Psoas muscle (tissue), 8 donors: ENCODE measurements around the gene TMEM86B. TPM values are rescaled to one million over a fixed set of nuclear protein-coding genes. Genes with fewer than 3 reads are reported as not detected.

Experiments used
- ATAC-seq, 4 donors: fragments of 200-7000 bp; cut with Tn5 transposase; one replicate each; pipeline ENCODE4 v1.9.1; 2020; ENCODE audit warnings: moderate library complexity in 3 of 4, mild to moderate bottlenecking in 2 of 4
- DNase-seq, 2 donors: peaks; one replicate each; pipeline ENCODE4 v3.0.0-alpha.2; 2020
- H3K27ac ChIP-seq: fragments of 200-600 bp; one replicate; pipeline ENCODE4 v1.8.0; 2022
- H3K27me3 ChIP-seq, 3 donors: fragments of 200-600 bp in 1 of 3; one replicate each; pipeline versions ENCODE4 v1.6.1 to v1.8.0; 2013 to 2022; ENCODE audit warnings: low read length in 2 of 3, mild to moderate bottlenecking in 2 of 3, moderate library complexity in 1 of 3; ENCODE audit not compliant: insufficient read depth in 3 of 3
- H3K36me3 ChIP-seq, 2 donors: fragments of 200-600 bp in 1 of 2; one replicate each; pipeline versions ENCODE4 v1.6.1 to v1.8.0; 2013 to 2022; ENCODE audit warnings: low read depth in 1 of 2, mild to moderate bottlenecking in 1 of 2, moderate library complexity in 1 of 2; ENCODE audit not compliant: insufficient read depth in 1 of 2
- H3K4me1 ChIP-seq: fragments of 200-600 bp; one replicate; pipeline ENCODE4 v1.8.0; 2022
- H3K4me3 ChIP-seq: fragments of 200-600 bp; one replicate; pipeline ENCODE4 v1.8.0; 2022; ENCODE audit warnings: mild to moderate bottlenecking
- H3K9me3 ChIP-seq: fragments of 200-600 bp; one replicate; pipeline ENCODE4 v1.8.0; 2022
- WGBS, 3 donors: extraction: QIAGEN DNeasy Blood & Tissue Kit; methylation state at CpG; one replicate each; pipeline versions ENCODE4 v1.1.6 to v1.1.7; 2013; 5-methylcytosine and 5-hydroxymethylcytosine counted together
- intact Hi-C, 2 donors: fragments of 100-400 bp; cut with DNase I; formaldehyde crosslinking; loops; one replicate each; pipeline versions ENCODE4 v1.11.0 to v1.14.2; 2022
- polyA plus RNA-seq, 3 donors: library from polyadenylated mRNA; stranded (reverse); fragments of 200-250 nt; gene quantifications; one replicate each; pipeline ENCODE4 v1.2.3, GENCODE V29; 2013
- total RNA-seq, 4 donors: library from RNA; stranded (reverse); fragmentation: NEBNext Ultra II Directional in 2 of 4; extraction: Animal tissue kit (Norgen Biotek cat#: 25700) in 2 of 4; gene quantifications; one replicate each; pipeline versions ENCODE4 v1.2.1 to v1.2.4, GENCODE V29; 2021 to 2023
- TF ChIP-seq, protein P1 (sequence below): fragments of 200-600 bp; IDR thresholded peaks from one replicate; pipeline ENCODE4 v1.8.0; 2022; ENCODE audit warnings: antibody characterized with exemption
- donor health status: healthy with polysubstance abuse.
- donor health status: DM: no; HTN: no; CAD: no; lungs with moderate emphysema.
- donor health status: Bipolar disorder and iron deficiency.
- donor health status: healthy.
- donor health status: DM: yes; HTN: yes; CAD: no.
- donor health status: DM: no; HTN: no; CAD: no.
- donor health status: DM: no; HTN: no; CAD: no.
- donor health status: DM: yes; HTN: yes; CAD: no.

Gene TMEM86B
- total and polyA plus RNA-seq, 7 donors: 0.68 to 2.4 (median 2.1) TPM

DNA sequence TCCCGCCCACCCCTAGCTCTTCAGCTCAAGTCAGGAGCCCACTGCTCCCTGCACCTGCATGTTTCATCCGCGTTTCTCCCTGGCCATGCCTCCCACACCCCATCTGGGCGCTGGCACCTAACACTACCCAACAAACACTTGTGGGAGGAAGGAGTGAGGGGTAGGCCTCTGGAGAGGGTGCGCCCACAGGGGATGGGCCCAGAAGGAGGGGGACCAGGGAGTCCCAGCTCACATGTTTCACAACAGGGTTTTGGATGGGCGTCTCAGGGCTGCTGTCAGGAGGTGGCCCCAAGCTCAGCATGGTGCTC lies 12.1 kb upstream of the TMEM86B start:
- Histone ChIP-seq H3K27me3 (no peaks in the 10 kb centered on the region), H3K4me1 (no peaks in the 10 kb centered on the region), H3K4me3 (no peak overlapping the region), H3K9me3 (no peaks in the 10 kb centered on the region), H3K36me3 (peaks cover 17 to 97% of the 10 kb centered on the region in 2 donors), H3K27ac (no peak overlapping the region)
- TF ChIP-seq, protein P1, sequence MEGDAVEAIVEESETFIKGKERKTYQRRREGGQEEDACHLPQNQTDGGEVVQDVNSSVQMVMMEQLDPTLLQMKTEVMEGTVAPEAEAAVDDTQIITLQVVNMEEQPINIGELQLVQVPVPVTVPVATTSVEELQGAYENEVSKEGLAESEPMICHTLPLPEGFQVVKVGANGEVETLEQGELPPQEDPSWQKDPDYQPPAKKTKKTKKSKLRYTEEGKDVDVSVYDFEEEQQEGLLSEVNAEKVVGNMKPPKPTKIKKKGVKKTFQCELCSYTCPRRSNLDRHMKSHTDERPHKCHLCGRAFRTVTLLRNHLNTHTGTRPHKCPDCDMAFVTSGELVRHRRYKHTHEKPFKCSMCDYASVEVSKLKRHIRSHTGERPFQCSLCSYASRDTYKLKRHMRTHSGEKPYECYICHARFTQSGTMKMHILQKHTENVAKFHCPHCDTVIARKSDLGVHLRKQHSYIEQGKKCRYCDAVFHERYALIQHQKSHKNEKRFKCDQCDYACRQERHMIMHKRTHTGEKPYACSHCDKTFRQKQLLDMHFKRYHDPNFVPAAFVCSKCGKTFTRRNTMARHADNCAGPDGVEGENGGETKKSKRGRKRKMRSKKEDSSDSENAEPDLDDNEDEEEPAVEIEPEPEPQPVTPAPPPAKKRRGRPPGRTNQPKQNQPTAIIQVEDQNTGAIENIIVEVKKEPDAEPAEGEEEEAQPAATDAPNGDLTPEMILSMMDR: no peak
- intact Hi-C loops: no loop called here
- DNase-seq (no peak), ATAC-seq (no peak)
- WGBS, 3 donors: 93 to 98% (median 95%) methylated on average over 6 of the region's 6 CpGs

DNA sequence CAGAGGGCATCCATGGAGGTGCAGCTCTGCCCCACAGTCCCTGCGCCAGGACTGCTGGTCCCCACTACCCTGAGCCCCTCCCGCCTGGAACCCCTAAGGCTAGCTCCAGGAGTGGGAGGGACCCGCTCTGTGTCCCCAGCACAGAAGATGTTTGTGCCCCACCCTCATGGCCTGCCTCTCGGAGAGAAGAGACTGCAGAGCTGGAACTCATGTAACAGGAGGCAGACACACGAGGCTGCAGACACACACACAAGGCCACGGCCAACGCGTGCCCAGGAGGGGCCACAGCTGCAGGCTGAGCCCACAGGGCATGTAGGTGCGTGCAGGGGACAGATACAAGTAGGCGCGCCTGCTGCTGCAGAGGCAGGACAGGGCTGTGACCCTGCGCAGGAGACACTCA lies 10.4 kb upstream of the TMEM86B start:
- Histone ChIP-seq H3K4me3 (no peak overlapping the region), H3K9me3 (no peaks in the 10 kb centered on the region), H3K4me1 (no peaks in the 10 kb centered on the region), H3K27ac (no peak overlapping the region), H3K27me3 (no peaks in the 10 kb centered on the region), H3K36me3 (peaks cover 17 to 95% of the 10 kb centered on the region in 2 donors)
- TF ChIP-seq, protein P1: no peak
- DNase-seq (no peak), ATAC-seq (no peak)
- intact Hi-C loops: no loop called here
- 91 to 95% (median 93%) methylated on average over 12 of the region's 12 CpGs for WGBS, 3 donors

DNA sequence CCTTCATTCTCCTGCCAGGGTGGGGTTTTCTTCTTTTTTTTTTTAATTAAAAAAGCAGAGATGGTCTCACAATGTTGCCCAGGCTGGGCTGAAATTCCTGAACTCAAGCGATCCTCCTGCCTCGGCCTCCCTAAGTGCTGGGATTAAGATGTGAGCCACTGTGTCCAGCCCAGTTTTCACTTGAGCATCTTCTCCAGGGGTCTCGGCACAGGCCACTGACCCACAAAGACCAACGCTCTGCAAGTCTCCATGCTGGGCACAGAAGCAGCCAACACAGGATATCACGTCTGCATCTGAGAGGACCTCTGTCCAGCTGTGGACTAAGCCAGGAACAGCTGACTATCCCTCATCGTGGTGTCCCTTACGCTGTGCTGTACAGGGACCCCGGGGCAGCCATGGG lies 9.5 kb upstream of the TMEM86B start:
- no peak for ATAC-seq
- peaks cover 17 to 95% of the 10 kb centered on the region in 2 donors for H3K36me3 ChIP-seq
- H3K9me3 ChIP-seq: no peaks in the 10 kb centered on the region
- H3K27me3 ChIP-seq: no peaks in the 10 kb centered on the region
- no peak for DNase-seq
- WGBS, 3 donors: 83 to 84% (median 84%) methylated on average over 8 of the region's 8 CpGs
- H3K4me3 ChIP-seq: no peak overlapping the region
- intact Hi-C loops: no loop called here
- TF ChIP-seq, protein P1: no peak
- no peaks in the 10 kb centered on the region for H3K4me1 ChIP-seq
- no peak overlapping the region for H3K27ac ChIP-seq

DNA sequence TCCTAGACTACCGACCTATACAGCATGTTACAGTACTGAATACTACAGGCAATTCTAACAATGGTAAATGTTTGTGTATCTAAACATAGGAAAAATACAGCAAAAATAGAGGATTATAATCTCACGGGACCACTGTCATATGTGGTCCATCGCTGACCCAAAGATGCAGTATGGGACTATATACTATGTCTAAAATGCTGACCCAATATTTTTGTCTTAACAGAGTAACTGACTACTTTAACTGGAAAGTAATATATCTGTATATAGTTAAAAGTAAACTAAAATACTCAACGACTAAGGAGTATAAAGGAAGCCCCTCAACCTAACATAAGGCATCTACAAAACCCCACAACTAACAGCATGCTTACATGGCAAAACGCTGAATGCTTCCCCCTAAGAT lies 4.4 kb upstream of the TMEM86B start:
- Histone ChIP-seq H3K27ac (no peak overlapping the region), H3K9me3 (no peaks in the 10 kb centered on the region), H3K27me3 (no peaks in the 10 kb centered on the region), H3K4me1 (no peaks in the 10 kb centered on the region), H3K4me3 (no peak overlapping the region), H3K36me3 (peaks cover 12 to 98% of the 10 kb centered on the region in 2 donors)
- DNase-seq (no peak), ATAC-seq (no peak)
- intact Hi-C loops: no loop called here
- TF ChIP-seq, protein P1: no peak
- WGBS, 3 donors: 89 to 91% (median 89%) methylated on average over 5 of the region's 5 CpGs

DNA sequence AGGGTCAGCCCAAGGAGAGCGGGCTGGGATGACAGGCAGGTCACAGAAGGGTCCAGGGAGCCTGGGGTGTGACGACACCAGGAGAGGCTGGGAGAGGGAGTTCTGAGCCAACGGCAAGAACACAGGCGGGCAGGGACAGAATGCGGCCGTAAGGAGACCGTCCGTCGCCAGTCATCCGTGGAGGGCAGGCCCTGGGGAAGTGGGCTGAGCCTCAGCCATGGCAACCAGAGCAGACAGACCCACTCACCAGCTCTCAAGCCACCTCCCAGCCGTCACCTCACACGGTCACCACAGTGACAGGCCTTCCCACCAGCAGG lies 3.7 kb upstream of the TMEM86B start:
- ATAC-seq (no peak), DNase-seq (no peak)
- Histone ChIP-seq H3K27me3 (no peaks in the 10 kb centered on the region), H3K27ac (no peak overlapping the region), H3K36me3 (peaks cover 12 to 98% of the 10 kb centered on the region in 2 donors), H3K4me3 (no peak overlapping the region), H3K4me1 (no peaks in the 10 kb centered on the region), H3K9me3 (no peaks in the 10 kb centered on the region)
- TF ChIP-seq, protein P1: no peak
- 73 to 85% (median 82%) methylated on average over 12 of the region's 12 CpGs for WGBS, 3 donors
- intact Hi-C loops: no loop called here
